PC-9 (cell line): ENCODE data around the gene SHTN1. TPM values are rescaled to one million over a fixed set of nuclear protein-coding genes. Genes with fewer than 3 reads are reported as not detected.
A peak's percentile ranks its signal among the peaks of the same experiment; 100 is the strongest.

Experiments used
- BruUV-seq: library from RNA; stranded (reverse); fragments of 400-500 nt; replicated peaks from 2 replicates; lab custom pipeline; 2021; lab: Mats Ljungman, UMichigan
- CTCF ChIA-PET: fragments of 300-600 bp; sonication (Branson Sonifier 250); formaldehyde crosslinking; loops from one replicate; lab custom pipeline; 2022; ENCODE audit warnings: antibody characterized with exemption; lab: Charles Lee
- POLR2A ChIA-PET: fragments of 300-600 bp; sonication (Branson Sonifier 250); formaldehyde crosslinking; loops from one replicate; lab custom pipeline; 2022; ENCODE audit warnings: antibody characterized with exemption; ENCODE audit not compliant: unreplicated experiment; lab: Charles Lee
- DNase-seq, 2 experiments: peaks; one replicate each; pipeline versions ENCODE4 v3.0.0 to v3.0.0-alpha.2; 2015 to 2022; ENCODE audit warnings: mixed read lengths in 1 of 2
- H2AFZ ChIP-seq: fragments of 200-600 bp; sonication (generic); 2 replicates; pipeline ENCODE4 v1.8.1; 2017; ENCODE audit warnings: antibody characterized with exemption
- H3F3A ChIP-seq: fragments of 200-600 bp; sonication (generic); 2 replicates; pipeline ENCODE4 v1.8.1; 2017; ENCODE audit warnings: antibody characterized with exemption, mild to moderate bottlenecking, low read depth; ENCODE audit not compliant: insufficient read depth
- H3K27ac ChIP-seq: fragments of 200-600 bp; sonication (generic); 2 replicates; pipeline ENCODE4 v1.6.1; 2016; ENCODE audit warnings: mixed run types
- H3K27me3 ChIP-seq: fragments of 200-600 bp; sonication (generic); 2 replicates; pipeline ENCODE4 v1.6.1; 2016; ENCODE audit warnings: low read depth, mixed run types; ENCODE audit not compliant: insufficient read depth
- H3K36me3 ChIP-seq: fragments of 200-600 bp; sonication (generic); 2 replicates; pipeline ENCODE4 v1.6.1; 2016; ENCODE audit warnings: low read depth, mixed run types
- H3K4me1 ChIP-seq: fragments of 200-600 bp; sonication (generic); replicated peaks from 2 replicates; pipeline ENCODE4 v1.6.1; 2016; ENCODE audit warnings: mixed run types; ENCODE audit not compliant: insufficient read depth
- H3K4me2 ChIP-seq: fragments of 200-600 bp; sonication (generic); 2 replicates; pipeline ENCODE4 v1.6.1; 2017; ENCODE audit warnings: mixed run types
- H3K4me3 ChIP-seq: fragments of 200-600 bp; sonication (generic); 2 replicates; pipeline ENCODE4 v1.6.1; 2016; ENCODE audit warnings: mixed run types
- H3K79me2 ChIP-seq: fragments of 200-600 bp; sonication (generic); 2 replicates; pipeline ENCODE4 v1.6.1; 2017; ENCODE audit warnings: low read depth, mixed run types
- H3K9me2 ChIP-seq: fragments of 200-600 bp; sonication (generic); 2 replicates; pipeline ENCODE4 v1.8.1; 2017; ENCODE audit warnings: mild to moderate bottlenecking; ENCODE audit not compliant: insufficient read depth
- H3K9me3 ChIP-seq: fragments of 200-600 bp; sonication (generic); 2 replicates; pipeline ENCODE4 v1.8.1; 2016; ENCODE audit warnings: low read depth; ENCODE audit not compliant: insufficient read depth
- H4K20me1 ChIP-seq: fragments of 200-600 bp; sonication (generic); 2 replicates; pipeline ENCODE4 v1.8.1; 2017; ENCODE audit not compliant: insufficient read depth
- CTCF ChIP-seq: fragments of 200-600 bp; sonication (generic); conservative IDR thresholded peaks from 2 replicates; pipeline ENCODE4 v1.6.1; 2017; ENCODE audit warnings: mixed run types, antibody characterized with exemption, mild to moderate bottlenecking, moderate library complexity
- EZH2 ChIP-seq: fragments of 200-600 bp; sonication (generic); IDR thresholded peaks from 2 replicates; pipeline ENCODE4 v1.8.0; 2017; ENCODE audit warnings: antibody characterized with exemption, low read depth
- intact Hi-C: fragments of 100-400 bp; cut with micrococcal nuclease; formaldehyde crosslinking; loops from one replicate; pipeline ENCODE4 v1.10.0; 2022; ENCODE audit not compliant: unreplicated experiment
- total RNA-seq: library from RNA; stranded (reverse); gene quantifications from 2 replicates; pipeline ENCODE4 v1.2.3, GENCODE V29; 2021

SHTN1 gene
- total RNA-seq, 1 experiment from 2014 or later: 33.6 TPM

DNA sequence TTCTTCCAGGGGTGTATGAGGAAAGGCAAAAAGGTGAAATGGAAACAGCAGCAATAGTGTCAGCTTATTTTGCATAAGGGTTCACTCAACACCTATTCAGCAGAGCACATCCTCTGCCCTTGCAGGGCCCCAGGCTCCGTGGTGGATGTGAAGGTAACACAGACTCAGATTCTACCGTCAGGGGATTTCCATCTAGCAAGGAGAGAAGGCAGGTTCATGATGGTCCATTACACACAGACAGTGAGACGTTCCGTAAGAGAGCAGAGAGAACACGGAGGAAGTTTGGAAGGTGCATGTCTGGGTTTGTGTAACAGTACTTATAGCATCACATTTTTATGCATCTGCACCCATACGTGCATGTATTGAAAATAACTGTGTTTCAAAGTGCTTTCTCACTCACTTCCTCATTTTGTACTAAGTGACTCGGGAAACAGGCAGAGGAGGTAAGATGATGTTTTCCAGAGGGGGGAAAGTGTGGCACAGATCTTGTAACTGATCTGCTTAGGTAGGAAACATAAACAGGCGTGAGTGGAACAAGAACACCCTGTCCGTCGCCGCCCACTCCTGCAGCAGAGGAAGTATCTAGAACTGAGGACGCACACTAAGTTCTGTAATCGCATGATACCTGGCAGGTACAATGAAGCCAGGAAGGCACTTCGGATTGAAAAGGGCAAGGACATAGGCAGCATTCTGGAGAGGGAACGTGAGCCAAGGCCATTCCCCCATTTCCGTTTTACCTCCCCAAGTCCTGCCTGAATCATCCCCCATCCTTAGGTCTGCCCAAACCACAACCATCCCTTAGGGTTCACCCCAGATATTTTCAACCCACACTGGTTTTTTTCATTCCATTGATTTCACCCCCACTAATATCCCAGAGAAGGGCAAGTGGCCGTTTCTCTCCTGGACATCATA is 156.7 kb downstream of the SHTN1 start:
- intact Hi-C loops: loop anchor here (2.0 kb wide), 2 partner anchors 41 to 159 kb away; no protein-coding TSS in a partner anchor
- Histone ChIP-seq H3F3A (no peaks in the 10 kb centered on the region), H3K9me3 (no peaks in the 10 kb centered on the region), H3K27me3 (no peaks in the 10 kb centered on the region), H3K4me1 (peaks cover 17% of the 10 kb centered on the region), H3K4me2 (peak overlapping the region; percentile 70), H3K27ac (no peak overlapping the region), H3K4me3 (peak overlapping the region; percentile 67), H2AFZ (peak overlapping the region; percentile 84), H4K20me1 (no peaks in the 10 kb centered on the region), H3K9me2 (no peaks in the 10 kb centered on the region), H3K79me2 (no peaks in the 10 kb centered on the region), H3K36me3 (no peaks in the 10 kb centered on the region)
- TF ChIP-seq CTCF (no peak), EZH2 (no peak)
- BruUV-seq: no TSS peak
- ChIA-PET POLR2A (no interaction called here), CTCF (interaction anchor here (0.6 kb wide), 1 partner anchor 18 kb away, joined by 8 read pairs; no protein-coding TSS in a partner anchor)
- no peak for DNase-seq

GRCh38 chr10:116845823-116846222 is 159.2 kb downstream of the SHTN1 start:
- BruUV-seq: no TSS peak
- Histone ChIP-seq H3K9me3 (no peaks in the 10 kb centered on the region), H3K79me2 (no peaks in the 10 kb centered on the region), H4K20me1 (no peaks in the 10 kb centered on the region), H3K9me2 (no peaks in the 10 kb centered on the region), H3K4me2 (no peak overlapping the region), H3K36me3 (no peaks in the 10 kb centered on the region), H3K27ac (no peak overlapping the region), H3K4me3 (no peak overlapping the region), H3F3A (no peaks in the 10 kb centered on the region), H3K27me3 (no peaks in the 10 kb centered on the region), H2AFZ (no peak overlapping the region), H3K4me1 (0 out of 2 replicates have a peak, but pooled peaks cover 6% of the 10 kb centered on the region)
- ChIA-PET POLR2A (no interaction called here), CTCF (no interaction called here)
- TF ChIP-seq CTCF (no peak), EZH2 (no peak)
- no peak for DNase-seq
- intact Hi-C loops: no loop called here

DNA sequence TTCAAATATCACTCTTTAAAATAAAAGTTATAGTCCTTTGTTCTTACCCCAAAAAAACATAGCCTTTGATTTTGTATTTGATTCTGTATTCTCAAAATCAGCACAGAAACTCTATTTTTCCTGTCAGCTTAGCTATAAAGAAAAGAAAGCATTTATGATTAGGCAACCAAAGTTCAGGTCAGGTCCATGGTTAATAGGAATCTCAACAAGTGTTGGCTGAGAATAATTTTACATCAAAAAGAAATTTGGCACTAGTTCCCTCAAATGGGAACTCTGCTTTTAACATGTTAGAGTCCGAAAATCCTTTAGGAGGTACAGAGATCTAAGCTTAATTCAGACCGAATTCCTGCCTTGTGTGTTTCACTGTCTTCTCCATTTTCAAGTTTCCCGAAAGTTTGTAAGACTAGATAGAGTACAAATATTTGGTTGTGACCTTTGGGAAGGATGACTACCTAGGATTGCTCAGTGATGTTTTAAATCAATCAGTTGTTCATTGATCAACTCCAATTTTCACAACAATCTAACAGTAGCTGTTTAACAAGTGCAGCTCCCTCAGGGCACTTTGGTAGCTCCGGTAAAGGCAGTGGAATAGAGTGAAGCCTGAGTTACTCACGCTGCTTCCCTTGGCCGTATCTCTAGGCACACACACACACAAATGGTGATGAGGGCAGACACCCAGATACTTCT is 164.5 kb downstream of the SHTN1 start:
- POLR2A ChIA-PET: no interaction called here
- no peak overlapping the region for H2AFZ ChIP-seq
- H3K27ac ChIP-seq: no peak overlapping the region
- intact Hi-C loops: no loop called here
- no peaks in the 10 kb centered on the region for H4K20me1 ChIP-seq
- TF ChIP-seq CTCF (no peak), EZH2 (no peak)
- no peaks in the 10 kb centered on the region for H3K27me3 ChIP-seq
- no peaks in the 10 kb centered on the region for H3K79me2 ChIP-seq
- no peak overlapping the region for H3K4me2 ChIP-seq
- H3K4me1 ChIP-seq: no peaks in the 10 kb centered on the region
- CTCF ChIA-PET: interaction anchor here (0.6 kb wide), 1 partner anchor 134 kb away, joined by 6 read pairs; no protein-coding TSS in a partner anchor
- no peaks in the 10 kb centered on the region for H3K9me2 ChIP-seq
- no TSS peak for BruUV-seq
- H3F3A ChIP-seq: no peaks in the 10 kb centered on the region
- DNase-seq: no peak
- no peaks in the 10 kb centered on the region for H3K9me3 ChIP-seq
- H3K36me3 ChIP-seq: no peaks in the 10 kb centered on the region
- no peak overlapping the region for H3K4me3 ChIP-seq
